Sigmoid colon (tissue), 7 donors: ENCODE data around the gene ATP10B. TPM values are rescaled to one million over a fixed set of nuclear protein-coding genes. Genes with fewer than 3 reads are reported as not detected.

Experiments used
- DNase-seq: peaks from one replicate; pipeline ENCODE4 v3.0.0-alpha.2; 2019
- H3K27ac ChIP-seq, 4 donors: fragments of 200-600 bp; sonication (generic); one replicate each; pipeline ENCODE4 v1.5.1; 2016 to 2019; ENCODE audit warnings: mild to moderate bottlenecking in 1 of 4
- H3K27me3 ChIP-seq, 3 donors: fragments of 200-600 bp; sonication (generic); one replicate each; pipeline ENCODE4 v1.5.1; 2019; ENCODE audit warnings: mild to moderate bottlenecking in 1 of 3
- H3K36me3 ChIP-seq, 4 donors: fragments of 200-600 bp; sonication (generic); one replicate each; pipeline ENCODE4 v1.5.1; 2016 to 2019
- H3K4me1 ChIP-seq, 4 donors: fragments of 200-600 bp; sonication (generic); one replicate each; pipeline ENCODE4 v1.5.1; 2017 to 2019
- H3K4me3 ChIP-seq, 4 donors: fragments of 200-600 bp; sonication (generic); one replicate each; pipeline ENCODE4 v1.5.1; 2017 to 2019; ENCODE audit warnings: mild to moderate bottlenecking in 2 of 4, moderate library complexity in 1 of 4
- H3K9me3 ChIP-seq, 4 donors: fragments of 200-600 bp in 3 of 4; sonication (generic) in 3 of 4; one replicate each; pipeline versions ENCODE4 v1.5.1 to v1.6.1; 2013 to 2019
- EP300 ChIP-seq, 4 donors: sonication (generic); formaldehyde crosslinking; IDR thresholded peaks; one replicate each; pipeline ENCODE4 v1.6.1; 2017; ENCODE audit warnings: antibody characterized with exemption in 4 of 4
- POLR2A ChIP-seq, 2 donors: fragments of 450-650 bp; IDR thresholded peaks; one replicate each; pipeline ENCODE4 v1.6.1; 2016; ENCODE audit warnings: antibody characterized with exemption in 2 of 2, mild to moderate bottlenecking in 2 of 2, moderate library complexity in 2 of 2
- POLR2AphosphoS5 ChIP-seq, 4 donors: sonication (generic); formaldehyde crosslinking; IDR thresholded peaks; one replicate each; pipeline ENCODE4 v1.6.1; 2017; ENCODE audit warnings: antibody characterized with exemption in 4 of 4
- WGBS, 2 donors: extraction: QIAGEN DNeasy Blood & Tissue Kit; methylation state at CpG; one replicate each; pipeline ENCODE4 v1.1.7; 2013; 5-methylcytosine and 5-hydroxymethylcytosine counted together
- intact Hi-C: fragments of 100-400 bp; cut with DNase I; formaldehyde crosslinking; loops from one replicate; pipeline ENCODE4 v1.15.1; 2023
- polyA plus RNA-seq, 3 donors: library from polyadenylated mRNA; stranded (reverse); fragments of 200-250 nt; gene quantifications; one replicate each; pipeline ENCODE4 v1.2.3, GENCODE V29; 2013
- total RNA-seq, 4 donors: library from RNA; depleted of rRNA; stranded (reverse); fragments of >200 nt; gene quantifications; one replicate each; pipeline ENCODE4 v1.1.0, GENCODE V29; 2016
- TF ChIP-seq, protein P1 (sequence below), 4 experiments: fragments of 450-650 bp in 3 of 4; fragments of 200-600 bp in 1 of 4; IDR thresholded peaks; one replicate each; pipeline ENCODE4 v1.5.1; 2016 to 2019; ENCODE audit warnings: antibody characterized with exemption in 4 of 4, mild to moderate bottlenecking in 3 of 4, moderate library complexity in 2 of 4
- donor health status: healthy with polysubstance abuse.
- donor health status: Bipolar disorder and iron deficiency.
- donor health status: healthy.

The ATP10B gene
- total and polyA plus RNA-seq, 7 donors = 0.16 to 57.7 (median 1.4) TPM

GRCh38 chr5:160799184-160799583 lies 52.8 kb downstream of the ATP10B start:
- Histone ChIP-seq H3K27ac (no peak overlapping the region), H3K36me3 (no peaks in the 10 kb centered on the region), H3K9me3 (no peaks in the 10 kb centered on the region), H3K27me3 (no peaks in the 10 kb centered on the region), H3K4me1 (peaks cover 0 to 19% (median 11%) of the 10 kb centered on the region in 4 donors), H3K4me3 (no peak overlapping the region)
- intact Hi-C loops = no loop called here
- 50 to 78% methylated on average over 4 of the region's 4 CpGs for WGBS, 2 donors
- DNase-seq = no peak
- TF ChIP-seq, protein P1, sequence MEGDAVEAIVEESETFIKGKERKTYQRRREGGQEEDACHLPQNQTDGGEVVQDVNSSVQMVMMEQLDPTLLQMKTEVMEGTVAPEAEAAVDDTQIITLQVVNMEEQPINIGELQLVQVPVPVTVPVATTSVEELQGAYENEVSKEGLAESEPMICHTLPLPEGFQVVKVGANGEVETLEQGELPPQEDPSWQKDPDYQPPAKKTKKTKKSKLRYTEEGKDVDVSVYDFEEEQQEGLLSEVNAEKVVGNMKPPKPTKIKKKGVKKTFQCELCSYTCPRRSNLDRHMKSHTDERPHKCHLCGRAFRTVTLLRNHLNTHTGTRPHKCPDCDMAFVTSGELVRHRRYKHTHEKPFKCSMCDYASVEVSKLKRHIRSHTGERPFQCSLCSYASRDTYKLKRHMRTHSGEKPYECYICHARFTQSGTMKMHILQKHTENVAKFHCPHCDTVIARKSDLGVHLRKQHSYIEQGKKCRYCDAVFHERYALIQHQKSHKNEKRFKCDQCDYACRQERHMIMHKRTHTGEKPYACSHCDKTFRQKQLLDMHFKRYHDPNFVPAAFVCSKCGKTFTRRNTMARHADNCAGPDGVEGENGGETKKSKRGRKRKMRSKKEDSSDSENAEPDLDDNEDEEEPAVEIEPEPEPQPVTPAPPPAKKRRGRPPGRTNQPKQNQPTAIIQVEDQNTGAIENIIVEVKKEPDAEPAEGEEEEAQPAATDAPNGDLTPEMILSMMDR (IDR thresholded peaks at IDR 0.05) = no peak

DNA sequence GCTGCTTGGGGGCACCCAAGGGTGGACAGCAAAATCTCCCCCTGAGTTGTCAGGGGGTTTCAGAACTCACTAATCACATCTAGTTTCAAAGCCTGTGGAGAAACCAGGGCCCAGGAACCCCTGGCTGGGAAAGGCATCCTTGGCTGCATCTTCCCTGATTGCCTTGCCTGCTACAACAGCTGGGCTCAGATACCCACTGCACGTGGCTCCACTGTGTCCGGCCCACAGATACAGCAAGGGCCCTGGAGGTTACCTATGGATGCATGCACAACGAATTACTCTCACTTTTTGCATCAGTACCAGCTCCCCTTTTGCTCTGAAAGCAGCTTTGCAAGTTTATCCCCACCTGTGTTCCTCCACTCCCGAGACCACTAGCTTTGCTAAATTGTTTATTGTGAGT lies 55.0 kb downstream of the ATP10B start:
- Histone ChIP-seq H3K36me3 (no peaks in the 10 kb centered on the region), H3K4me3 (no peak overlapping the region), H3K9me3 (no peaks in the 10 kb centered on the region), H3K27ac (no peak overlapping the region), H3K27me3 (no peaks in the 10 kb centered on the region), H3K4me1 (peaks cover 0 to 19% (median 11%) of the 10 kb centered on the region in 4 donors)
- intact Hi-C loops = no loop called here
- no peak for DNase-seq
- WGBS, 2 donors = 84 to 87% methylated on average over 4 of the region's 4 CpGs
- TF ChIP-seq EP300 (IDR thresholded peaks at IDR 0.05) = no peak
- no peak for TF ChIP-seq POLR2A (IDR thresholded peaks at IDR 0.05)
- TF ChIP-seq POLR2AphosphoS5 (IDR thresholded peaks at IDR 0.05) = no peak
- TF ChIP-seq, protein P1 (IDR thresholded peaks at IDR 0.05) = no peak

DNA sequence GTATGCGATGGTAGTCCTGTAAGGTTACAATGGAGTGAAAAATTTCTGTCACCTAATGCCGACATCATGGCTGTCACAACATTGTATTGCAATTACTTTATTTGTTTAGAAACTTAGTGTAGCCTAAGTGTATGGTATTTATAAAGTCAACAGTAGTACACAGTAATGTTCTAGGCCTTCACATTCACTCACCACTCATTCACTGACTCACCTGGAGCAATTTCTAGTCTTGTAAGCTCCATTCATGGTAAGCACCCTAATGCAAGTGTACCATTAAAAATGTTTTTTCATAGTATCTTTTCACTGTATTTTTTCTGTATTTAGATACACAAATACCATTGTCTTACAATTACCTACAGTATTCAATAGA lies 58.5 kb downstream of the ATP10B start:
- no peaks in the 10 kb centered on the region for H3K9me3 ChIP-seq
- no peak overlapping the region for H3K27ac ChIP-seq
- TF ChIP-seq POLR2A (IDR thresholded peaks at IDR 0.05) (no peak), EP300 (IDR thresholded peaks at IDR 0.05) (no peak), POLR2AphosphoS5 (IDR thresholded peaks at IDR 0.05) (no peak)
- TF ChIP-seq, protein P1 (IDR thresholded peaks at IDR 0.05) = no peak
- 92 to 93% methylated on average over 2 of the region's 2 CpGs for WGBS, 2 donors
- no peak overlapping the region for H3K4me3 ChIP-seq
- intact Hi-C loops = no loop called here
- H3K36me3 ChIP-seq = no peaks in the 10 kb centered on the region
- no peaks in the 10 kb centered on the region for H3K4me1 ChIP-seq
- H3K27me3 ChIP-seq = no peaks in the 10 kb centered on the region
- DNase-seq = no peak

DNA sequence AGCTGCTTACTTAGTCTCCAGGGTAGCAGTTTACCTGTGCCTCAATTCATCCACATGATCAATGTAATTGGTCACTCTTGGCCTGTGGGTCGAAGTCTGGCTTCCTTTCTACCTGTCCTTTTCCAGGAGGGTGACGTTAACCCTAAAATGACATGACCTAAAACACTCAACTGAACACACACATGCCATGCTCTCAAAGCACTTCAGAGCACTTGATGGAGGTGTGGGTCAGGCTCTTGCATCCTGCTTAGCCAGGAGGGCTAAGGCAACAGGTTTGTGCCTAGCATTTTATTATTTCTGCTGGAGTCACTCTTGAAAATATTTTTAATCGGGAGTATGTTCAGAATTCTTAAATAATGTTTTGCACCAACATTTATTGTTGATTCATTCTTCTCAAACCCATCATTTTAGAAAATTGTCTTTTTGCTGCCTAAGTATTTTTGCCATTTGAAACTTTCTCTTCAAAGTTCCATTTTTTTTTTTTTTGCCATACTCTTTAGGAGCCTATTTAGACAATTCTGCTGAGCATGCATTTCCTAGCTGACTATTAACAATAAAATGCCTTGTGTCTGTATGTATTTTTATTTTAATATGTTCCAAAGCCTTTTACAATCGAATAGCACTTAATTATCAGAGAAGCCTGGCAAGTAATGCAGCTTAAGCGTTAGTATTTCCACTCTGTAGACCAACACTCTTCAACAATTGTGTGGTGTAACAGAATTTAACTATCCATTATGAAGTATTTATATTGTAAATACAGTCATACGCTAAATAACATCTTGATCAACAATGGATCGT lies 59.1 kb downstream of the ATP10B start:
- H3K9me3 ChIP-seq = no peaks in the 10 kb centered on the region

More for the DNA sequence above, 59.1 kb downstream of the ATP10B start:
- Histone ChIP-seq H3K27ac (no peak overlapping the region), H3K4me1 (no peaks in the 10 kb centered on the region), H3K4me3 (no peak overlapping the region), H3K27me3 (no peaks in the 10 kb centered on the region), H3K36me3 (no peaks in the 10 kb centered on the region)
- TF ChIP-seq EP300 (IDR thresholded peaks at IDR 0.05) = no peak
- TF ChIP-seq, protein P1 (IDR thresholded peaks at IDR 0.05) = no peak
- no peak for TF ChIP-seq POLR2AphosphoS5 (IDR thresholded peaks at IDR 0.05)
- DNase-seq = no peak
- WGBS, 2 donors = 81 to 95% methylated on average over 7 of the region's 7 CpGs
- intact Hi-C loops = no loop called here
